SK-N-SH treated with all-trans-retinoic acid at 6 μM for 48 hours (cell line): ENCODE data around the gene UGT1A9.

Source experiments
- ATAC-seq: fragments of 200-7000 bp; cut with Tn5 transposase; 3 replicates; pipeline ENCODE4 v1.9.1; 2020; ENCODE audit warnings: mild to moderate bottlenecking, moderate library complexity
- ARNTL ChIP-seq: fragments of 450-650 bp; formaldehyde crosslinking; IDR thresholded peaks from 2 replicates; pipeline ENCODE4 v1.5.0; 2020; ENCODE audit warnings: low read depth, mild to moderate bottlenecking, moderate library complexity, borderline replicate concordance
- CSDC2 ChIP-seq: fragments of 250-450 bp; sonication (Bioruptor Pico); IDR thresholded peaks from 2 replicates; pipeline ENCODE4 v1.5.0; 2020; ENCODE audit warnings: mild to moderate bottlenecking, moderate library complexity
- ESRRG ChIP-seq: fragments of 250-450 bp; sonication (Bioruptor Pico); IDR thresholded peaks from 2 replicates; pipeline ENCODE4 v1.6.1; 2021; ENCODE audit warnings: mild to moderate bottlenecking
- GLIS3 ChIP-seq: fragments of 250-450 bp; sonication (Bioruptor Pico); IDR thresholded peaks from 2 replicates; pipeline ENCODE4 v1.5.0; 2020; ENCODE audit warnings: mild to moderate bottlenecking, moderate library complexity
- ISL1 ChIP-seq: fragments of 250-450 bp; sonication (Bioruptor Pico); IDR thresholded peaks from 2 replicates; pipeline ENCODE4 v2.1.2; 2022; ENCODE audit warnings: mild to moderate bottlenecking, moderate library complexity
- OSR1 ChIP-seq: fragments of 250-450 bp; sonication (Bioruptor Pico); IDR thresholded peaks from 2 replicates; pipeline ENCODE4 v1.8.0; 2022; ENCODE audit warnings: moderate library complexity, mild to moderate bottlenecking, inconsistent platforms
- PPARA ChIP-seq: fragments of 250-450 bp; sonication (Bioruptor Pico); IDR thresholded peaks from 2 replicates; pipeline ENCODE4 v1.5.0; 2020; ENCODE audit warnings: mild to moderate bottlenecking, borderline replicate concordance
- SNAI2 ChIP-seq: fragments of 250-450 bp; sonication (Bioruptor Pico); IDR thresholded peaks from 2 replicates; pipeline ENCODE4 v1.5.0; 2020; ENCODE audit warnings: mild to moderate bottlenecking, moderate library complexity
- TCF4 ChIP-seq: fragments of 250-450 bp; sonication (Bioruptor Pico); IDR thresholded peaks from 2 replicates; pipeline ENCODE4 v1.8.0; 2021; ENCODE audit warnings: mild to moderate bottlenecking, moderate library complexity, borderline replicate concordance
- ZC3H10 ChIP-seq: fragments of 250-450 bp; sonication (Bioruptor Pico); IDR thresholded peaks from 2 replicates; pipeline ENCODE4 v1.5.1; 2021; ENCODE audit warnings: mild to moderate bottlenecking, moderate library complexity
- ZFP3 ChIP-seq: fragments of 250-450 bp; sonication (Bioruptor Pico); IDR thresholded peaks from 2 replicates; pipeline ENCODE4 v1.5.0; 2020; ENCODE audit warnings: mild to moderate bottlenecking, moderate library complexity
- ZFP30 ChIP-seq: fragments of 450-650 bp; formaldehyde crosslinking; IDR thresholded peaks from 2 replicates; pipeline ENCODE4 v1.5.0; 2022; ENCODE audit warnings: mild to moderate bottlenecking, moderate library complexity
- ZNF8 ChIP-seq: fragments of 450-650 bp; formaldehyde crosslinking; IDR thresholded peaks from 2 replicates; pipeline ENCODE4 v1.5.0; 2020; ENCODE audit warnings: mild to moderate bottlenecking, moderate library complexity
- TF ChIP-seq, protein P1 (sequence below): fragments of 250-450 bp; sonication (Bioruptor Pico); IDR thresholded peaks from 2 replicates; pipeline ENCODE4 v1.5.1; 2021; ENCODE audit warnings: mild to moderate bottlenecking, moderate library complexity
- TF ChIP-seq, protein P2 (sequence below): fragments of 250-450 bp; sonication (Bioruptor Pico); IDR thresholded peaks from 2 replicates; pipeline ENCODE4 v1.5.1; 2020; ENCODE audit warnings: low read depth, mild to moderate bottlenecking, moderate library complexity
- TF ChIP-seq, protein P3 (sequence below): fragments of 250-450 bp; sonication (Bioruptor Pico); IDR thresholded peaks from 2 replicates; pipeline ENCODE4 v1.5.0; 2020; ENCODE audit warnings: mild to moderate bottlenecking, moderate library complexity
- TF ChIP-seq, protein P4 (sequence below): fragments of 250-450 bp; sonication (Bioruptor Pico); IDR thresholded peaks from 2 replicates; pipeline ENCODE4 v1.8.0; 2021; ENCODE audit warnings: low read depth, mild to moderate bottlenecking, moderate library complexity, borderline replicate concordance
- TF ChIP-seq, protein P5 (sequence below): fragments of 250-450 bp; sonication (Bioruptor Pico); IDR thresholded peaks from 2 replicates; pipeline ENCODE4 v1.8.0; 2020; ENCODE audit warnings: mild to moderate bottlenecking, moderate library complexity, borderline replicate concordance

The UGT1A9 gene

DNA sequence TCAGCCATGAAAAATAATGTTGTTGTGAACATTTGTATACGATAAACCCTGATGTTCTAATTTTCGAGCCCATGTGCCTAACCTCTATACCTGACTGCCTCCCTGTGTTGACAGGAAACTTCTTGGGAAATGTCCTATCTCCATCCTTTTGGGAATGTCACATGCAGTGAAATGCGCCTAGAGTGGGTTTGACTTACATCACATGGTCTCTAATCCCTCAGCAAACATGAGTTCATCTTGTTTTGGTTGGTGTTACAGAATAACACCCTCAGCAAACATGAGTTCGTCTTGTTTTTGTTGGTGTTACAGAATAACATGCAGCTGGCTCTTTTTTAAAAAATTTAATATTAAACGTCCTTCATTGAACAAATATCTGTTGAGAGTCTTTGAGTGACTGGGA lies 16.6 kb downstream of the UGT1A9 start:
- TF ChIP-seq ISL1 (CRISPR knock-in tag) (no peak), SNAI2 (CRISPR knock-in tag) (no peak), ZFP3 (no peak), ZFP30 (CRISPR knock-in tag) (no peak), ESRRG (CRISPR knock-in tag) (no peak), OSR1 (CRISPR knock-in tag) (no peak), ZNF8 (CRISPR knock-in tag) (no peak), GLIS3 (CRISPR knock-in tag) (no peak), ARNTL (CRISPR knock-in tag) (no peak), ZC3H10 (no peak), TCF4 (no peak), PPARA (CRISPR knock-in tag) (no peak)
- TF ChIP-seq, protein P1, sequence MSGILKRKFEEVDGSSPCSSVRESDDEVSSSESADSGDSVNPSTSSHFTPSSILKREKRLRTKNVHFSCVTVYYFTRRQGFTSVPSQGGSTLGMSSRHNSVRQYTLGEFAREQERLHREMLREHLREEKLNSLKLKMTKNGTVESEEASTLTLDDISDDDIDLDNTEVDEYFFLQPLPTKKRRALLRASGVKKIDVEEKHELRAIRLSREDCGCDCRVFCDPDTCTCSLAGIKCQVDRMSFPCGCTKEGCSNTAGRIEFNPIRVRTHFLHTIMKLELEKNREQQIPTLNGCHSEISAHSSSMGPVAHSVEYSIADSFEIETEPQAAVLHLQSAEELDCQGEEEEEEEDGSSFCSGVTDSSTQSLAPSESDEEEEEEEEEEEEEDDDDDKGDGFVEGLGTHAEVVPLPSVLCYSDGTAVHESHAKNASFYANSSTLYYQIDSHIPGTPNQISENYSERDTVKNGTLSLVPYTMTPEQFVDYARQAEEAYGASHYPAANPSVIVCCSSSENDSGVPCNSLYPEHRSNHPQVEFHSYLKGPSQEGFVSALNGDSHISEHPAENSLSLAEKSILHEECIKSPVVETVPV (CRISPR knock-in tag), result no peak
- TF ChIP-seq, protein P2, sequence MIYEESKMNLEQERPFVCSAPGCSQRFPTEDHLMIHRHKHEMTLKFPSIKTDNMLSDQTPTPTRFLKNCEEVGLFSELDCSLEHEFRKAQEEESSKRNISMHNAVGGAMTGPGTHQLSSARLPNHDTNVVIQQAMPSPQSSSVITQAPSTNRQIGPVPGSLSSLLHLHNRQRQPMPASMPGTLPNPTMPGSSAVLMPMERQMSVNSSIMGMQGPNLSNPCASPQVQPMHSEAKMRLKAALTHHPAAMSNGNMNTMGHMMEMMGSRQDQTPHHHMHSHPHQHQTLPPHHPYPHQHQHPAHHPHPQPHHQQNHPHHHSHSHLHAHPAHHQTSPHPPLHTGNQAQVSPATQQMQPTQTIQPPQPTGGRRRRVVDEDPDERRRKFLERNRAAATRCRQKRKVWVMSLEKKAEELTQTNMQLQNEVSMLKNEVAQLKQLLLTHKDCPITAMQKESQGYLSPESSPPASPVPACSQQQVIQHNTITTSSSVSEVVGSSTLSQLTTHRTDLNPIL (CRISPR knock-in tag), result no peak
- TF ChIP-seq, protein P3, sequence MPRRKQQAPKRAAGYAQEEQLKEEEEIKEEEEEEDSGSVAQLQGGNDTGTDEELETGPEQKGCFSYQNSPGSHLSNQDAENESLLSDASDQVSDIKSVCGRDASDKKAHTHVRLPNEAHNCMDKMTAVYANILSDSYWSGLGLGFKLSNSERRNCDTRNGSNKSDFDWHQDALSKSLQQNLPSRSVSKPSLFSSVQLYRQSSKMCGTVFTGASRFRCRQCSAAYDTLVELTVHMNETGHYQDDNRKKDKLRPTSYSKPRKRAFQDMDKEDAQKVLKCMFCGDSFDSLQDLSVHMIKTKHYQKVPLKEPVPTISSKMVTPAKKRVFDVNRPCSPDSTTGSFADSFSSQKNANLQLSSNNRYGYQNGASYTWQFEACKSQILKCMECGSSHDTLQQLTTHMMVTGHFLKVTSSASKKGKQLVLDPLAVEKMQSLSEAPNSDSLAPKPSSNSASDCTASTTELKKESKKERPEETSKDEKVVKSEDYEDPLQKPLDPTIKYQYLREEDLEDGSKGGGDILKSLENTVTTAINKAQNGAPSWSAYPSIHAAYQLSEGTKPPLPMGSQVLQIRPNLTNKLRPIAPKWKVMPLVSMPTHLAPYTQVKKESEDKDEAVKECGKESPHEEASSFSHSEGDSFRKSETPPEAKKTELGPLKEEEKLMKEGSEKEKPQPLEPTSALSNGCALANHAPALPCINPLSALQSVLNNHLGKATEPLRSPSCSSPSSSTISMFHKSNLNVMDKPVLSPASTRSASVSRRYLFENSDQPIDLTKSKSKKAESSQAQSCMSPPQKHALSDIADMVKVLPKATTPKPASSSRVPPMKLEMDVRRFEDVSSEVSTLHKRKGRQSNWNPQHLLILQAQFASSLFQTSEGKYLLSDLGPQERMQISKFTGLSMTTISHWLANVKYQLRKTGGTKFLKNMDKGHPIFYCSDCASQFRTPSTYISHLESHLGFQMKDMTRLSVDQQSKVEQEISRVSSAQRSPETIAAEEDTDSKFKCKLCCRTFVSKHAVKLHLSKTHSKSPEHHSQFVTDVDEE (CRISPR knock-in tag), result no peak
- no peak for ATAC-seq

DNA sequence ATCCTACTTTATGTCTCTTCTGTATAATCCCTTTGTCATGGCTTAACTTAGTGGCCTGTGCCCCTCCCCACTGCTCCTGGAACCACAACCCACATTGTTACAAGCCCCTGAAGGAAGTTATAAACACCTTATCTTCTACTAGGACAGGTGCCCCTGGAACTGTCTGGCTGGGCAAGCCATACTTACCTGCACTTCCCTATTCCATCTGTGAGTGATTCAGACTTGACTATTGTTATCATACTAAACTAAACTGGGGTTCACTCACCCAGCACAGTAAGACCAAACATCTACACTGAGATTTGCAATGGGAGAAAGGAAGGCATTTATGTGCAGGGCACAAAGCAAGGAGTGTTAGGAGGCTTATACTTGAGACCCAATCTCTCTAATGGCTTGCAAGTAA lies 17.3 kb downstream of the UGT1A9 start:
- ATAC-seq, result no peak

DNA sequence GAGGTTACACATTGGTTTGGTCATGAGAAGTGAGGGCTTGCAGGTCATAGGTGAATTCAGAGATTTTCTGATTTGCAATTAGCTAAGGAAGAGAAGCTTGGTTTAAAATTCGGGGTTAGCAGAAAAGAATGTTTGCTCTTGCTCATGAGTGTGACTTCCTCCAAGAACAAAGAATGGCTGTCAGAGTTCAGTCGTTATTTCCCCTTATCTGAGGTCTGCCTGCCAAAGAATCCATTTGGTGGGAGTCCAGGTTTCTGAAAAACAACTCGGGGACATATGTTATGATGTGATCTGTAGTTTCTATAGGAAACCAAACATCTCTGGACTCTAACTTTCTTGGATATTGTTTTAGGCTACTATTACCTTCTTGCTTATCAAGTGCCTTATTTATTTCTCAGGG lies 17.8 kb downstream of the UGT1A9 start:
- no peak for ATAC-seq
- TF ChIP-seq ESRRG (CRISPR knock-in tag) (no peak), GLIS3 (CRISPR knock-in tag) (no peak), CSDC2 (CRISPR knock-in tag) (no peak), ISL1 (CRISPR knock-in tag) (0 out of 2 replicates have a peak, but pooled peaks have one; percentile 32)

More for the DNA sequence above, 17.3 kb downstream of the UGT1A9 start:
- TF ChIP-seq OSR1 (CRISPR knock-in tag) (no peak), ZFP30 (CRISPR knock-in tag) (no peak), TCF4 (no peak), ESRRG (CRISPR knock-in tag) (no peak)
- TF ChIP-seq, protein P1 (CRISPR knock-in tag), result no peak
- TF ChIP-seq, protein P3 (CRISPR knock-in tag), result no peak

DNA sequence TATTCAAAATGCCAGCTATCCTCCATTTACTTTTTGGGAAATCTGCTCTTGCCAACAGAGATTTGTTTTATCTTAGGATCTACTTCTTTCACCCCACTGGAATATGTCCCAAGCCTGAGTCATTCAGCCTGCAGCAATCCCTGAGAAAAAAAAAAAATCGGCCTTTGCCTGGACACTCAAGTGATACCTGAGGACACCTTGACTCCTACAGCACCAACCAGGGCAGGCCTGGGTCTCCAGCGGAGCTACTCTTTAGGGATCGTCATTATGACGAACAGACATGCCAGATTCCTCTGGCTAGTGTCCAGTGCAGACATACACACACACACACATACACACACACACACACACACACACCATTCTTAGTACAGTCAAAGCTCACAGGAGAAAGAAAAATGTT lies 18.7 kb downstream of the UGT1A9 start:
- ATAC-seq, result no peak
- TF ChIP-seq ZFP30 (CRISPR knock-in tag) (no peak), ESRRG (CRISPR knock-in tag) (no peak), OSR1 (CRISPR knock-in tag) (no peak), SNAI2 (CRISPR knock-in tag) (no peak), ZFP3 (no peak)
- TF ChIP-seq, protein P2 (CRISPR knock-in tag), result no peak
- TF ChIP-seq, protein P4, sequence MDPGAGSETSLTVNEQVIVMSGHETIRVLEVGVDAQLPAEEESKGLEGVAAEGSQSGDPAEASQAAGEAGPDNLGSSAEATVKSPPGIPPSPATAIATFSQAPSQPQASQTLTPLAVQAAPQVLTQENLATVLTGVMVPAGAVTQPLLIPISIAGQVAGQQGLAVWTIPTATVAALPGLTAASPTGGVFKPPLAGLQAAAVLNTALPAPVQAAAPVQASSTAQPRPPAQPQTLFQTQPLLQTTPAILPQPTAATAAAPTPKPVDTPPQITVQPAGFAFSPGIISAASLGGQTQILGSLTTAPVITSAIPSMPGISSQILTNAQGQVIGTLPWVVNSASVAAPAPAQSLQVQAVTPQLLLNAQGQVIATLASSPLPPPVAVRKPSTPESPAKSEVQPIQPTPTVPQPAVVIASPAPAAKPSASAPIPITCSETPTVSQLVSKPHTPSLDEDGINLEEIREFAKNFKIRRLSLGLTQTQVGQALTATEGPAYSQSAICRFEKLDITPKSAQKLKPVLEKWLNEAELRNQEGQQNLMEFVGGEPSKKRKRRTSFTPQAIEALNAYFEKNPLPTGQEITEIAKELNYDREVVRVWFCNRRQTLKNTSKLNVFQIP (CRISPR knock-in tag), result no peak
- TF ChIP-seq, protein P5, sequence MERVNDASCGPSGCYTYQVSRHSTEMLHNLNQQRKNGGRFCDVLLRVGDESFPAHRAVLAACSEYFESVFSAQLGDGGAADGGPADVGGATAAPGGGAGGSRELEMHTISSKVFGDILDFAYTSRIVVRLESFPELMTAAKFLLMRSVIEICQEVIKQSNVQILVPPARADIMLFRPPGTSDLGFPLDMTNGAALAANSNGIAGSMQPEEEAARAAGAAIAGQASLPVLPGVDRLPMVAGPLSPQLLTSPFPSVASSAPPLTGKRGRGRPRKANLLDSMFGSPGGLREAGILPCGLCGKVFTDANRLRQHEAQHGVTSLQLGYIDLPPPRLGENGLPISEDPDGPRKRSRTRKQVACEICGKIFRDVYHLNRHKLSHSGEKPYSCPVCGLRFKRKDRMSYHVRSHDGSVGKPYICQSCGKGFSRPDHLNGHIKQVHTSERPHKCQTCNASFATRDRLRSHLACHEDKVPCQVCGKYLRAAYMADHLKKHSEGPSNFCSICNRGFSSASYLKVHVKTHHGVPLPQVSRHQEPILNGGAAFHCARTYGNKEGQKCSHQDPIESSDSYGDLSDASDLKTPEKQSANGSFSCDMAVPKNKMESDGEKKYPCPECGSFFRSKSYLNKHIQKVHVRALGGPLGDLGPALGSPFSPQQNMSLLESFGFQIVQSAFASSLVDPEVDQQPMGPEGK (CRISPR knock-in tag), result no peak
